HG03175 (cell line): Measurements from ENCODE around the gene MEPCE.
"Not testable (repeated sequence)": the region's sequence is repeated elsewhere in the genome, so short reads cannot be mapped to it uniquely, and the experiment has no call there.

Experiments
- ATAC-seq: cut with Tn5 transposase; IDR thresholded peaks from one replicate; pipeline ENCODE4 v1.9.1; 2021; ENCODE audit warnings: mild to moderate bottlenecking, moderate library complexity; ENCODE audit not compliant: unreplicated experiment

MEPCE gene

DNA sequence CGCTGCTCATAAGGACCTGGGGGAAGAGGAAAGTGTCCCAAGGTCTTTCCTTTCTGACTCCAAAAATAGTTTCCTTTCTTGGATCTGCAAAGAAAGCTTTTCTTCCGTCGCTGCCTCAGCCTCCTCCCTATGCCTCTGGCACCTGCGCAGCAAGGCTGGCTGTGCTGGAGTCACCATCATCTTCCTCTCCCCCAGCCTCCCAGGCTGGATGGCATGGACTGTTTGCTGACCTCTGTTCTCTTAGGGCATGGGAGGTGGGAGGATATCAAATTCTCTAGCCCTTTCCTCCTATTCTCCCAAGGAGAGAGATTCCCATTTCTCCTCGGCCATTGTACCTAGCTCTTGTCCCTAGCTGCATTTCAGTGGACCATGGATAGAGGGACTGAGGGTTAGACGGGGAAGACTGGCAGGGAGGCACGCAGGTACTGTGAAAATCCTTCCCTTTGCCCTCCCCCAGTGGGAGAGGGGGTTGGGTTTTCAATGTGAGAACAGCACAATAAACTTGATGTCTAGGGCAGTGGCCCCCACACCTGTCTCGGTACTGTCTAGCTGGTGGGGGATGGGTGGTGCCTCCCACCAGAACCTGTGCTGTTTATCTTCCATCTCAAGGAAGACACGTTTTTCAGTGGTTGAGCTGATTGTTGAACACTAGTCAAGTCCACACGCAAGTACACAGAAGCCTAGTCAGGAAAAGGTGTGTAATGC, 4.1 kb downstream of the MEPCE start:
- ATAC-seq: no peak

DNA sequence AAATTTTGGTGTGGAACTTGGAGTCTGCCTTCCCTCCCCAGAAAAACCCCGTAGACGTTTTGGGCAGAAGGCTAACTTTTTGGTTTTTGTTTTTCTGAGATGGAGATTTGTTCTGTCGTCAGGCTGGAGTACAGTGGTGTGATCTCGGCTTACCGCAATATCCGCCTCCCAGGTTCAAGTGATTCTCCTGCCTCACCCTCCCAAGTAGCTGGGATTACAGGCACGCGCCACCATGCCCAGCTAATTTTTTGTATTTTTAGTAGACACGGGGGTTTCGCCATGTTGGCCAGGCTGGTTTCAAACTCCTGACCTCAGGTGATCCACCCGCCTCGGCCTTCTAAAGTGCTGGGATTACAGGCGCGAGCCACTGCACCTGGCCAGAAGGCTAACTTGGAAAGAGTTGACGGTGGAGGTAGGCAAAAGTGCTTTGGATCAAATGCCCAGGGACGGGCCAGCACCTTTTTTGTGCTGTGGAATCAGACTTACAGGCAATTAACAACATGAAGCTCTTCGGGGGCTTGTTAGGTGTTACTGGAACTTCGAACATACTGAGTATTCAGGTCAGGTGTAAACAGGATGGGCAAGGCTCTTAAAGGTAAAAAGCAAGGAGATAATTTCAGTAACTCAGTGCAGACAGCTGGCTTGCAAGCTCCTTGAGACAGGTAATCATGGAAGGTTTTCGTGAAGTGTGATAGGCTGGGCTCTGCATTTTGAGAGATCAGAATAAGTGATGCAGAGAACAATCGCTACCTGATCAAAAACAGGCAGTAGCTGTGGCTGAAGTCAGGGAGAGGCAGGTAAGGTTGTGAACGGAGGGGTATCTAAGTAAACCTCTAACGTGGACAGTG, 4.9 kb downstream of the MEPCE start:
- ATAC-seq: no peak

GRCh38 chr7:100435401-100436304, 6.0 kb downstream of the MEPCE start:
- peak; percentile 33 for ATAC-seq

- no peak for ATAC-seq
Measured at GRCh38 chr7:100437150-100438100, 7.8 kb downstream of the MEPCE start.

DNA sequence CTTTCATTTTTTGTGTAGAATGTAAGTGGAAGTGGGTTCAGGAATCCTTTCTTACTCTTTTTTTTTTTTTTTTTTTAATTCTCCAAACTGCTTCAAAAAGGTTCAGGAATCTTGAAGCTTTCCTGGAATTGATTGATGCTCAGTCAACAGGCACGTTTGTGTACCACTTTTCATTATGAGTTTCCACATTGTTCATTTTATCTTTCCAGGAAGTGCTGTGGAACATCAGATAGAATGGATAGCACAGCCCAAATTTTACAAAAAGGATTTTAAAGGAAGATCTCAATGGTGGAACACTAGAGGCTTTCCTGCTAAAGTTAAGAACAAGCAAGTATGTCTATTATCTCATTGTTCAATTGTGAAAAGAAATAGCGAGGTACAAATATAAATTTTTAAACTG, 8.5 kb downstream of the MEPCE start:
- no peak for ATAC-seq

GRCh38 chr7:100438731-100439130, 9.1 kb downstream of the MEPCE start:
- ATAC-seq: not testable (repeated sequence)

- not testable (repeated sequence) for ATAC-seq
Measured at GRCh38 chr7:100439244-100439643, 9.6 kb downstream of the MEPCE start.

DNA sequence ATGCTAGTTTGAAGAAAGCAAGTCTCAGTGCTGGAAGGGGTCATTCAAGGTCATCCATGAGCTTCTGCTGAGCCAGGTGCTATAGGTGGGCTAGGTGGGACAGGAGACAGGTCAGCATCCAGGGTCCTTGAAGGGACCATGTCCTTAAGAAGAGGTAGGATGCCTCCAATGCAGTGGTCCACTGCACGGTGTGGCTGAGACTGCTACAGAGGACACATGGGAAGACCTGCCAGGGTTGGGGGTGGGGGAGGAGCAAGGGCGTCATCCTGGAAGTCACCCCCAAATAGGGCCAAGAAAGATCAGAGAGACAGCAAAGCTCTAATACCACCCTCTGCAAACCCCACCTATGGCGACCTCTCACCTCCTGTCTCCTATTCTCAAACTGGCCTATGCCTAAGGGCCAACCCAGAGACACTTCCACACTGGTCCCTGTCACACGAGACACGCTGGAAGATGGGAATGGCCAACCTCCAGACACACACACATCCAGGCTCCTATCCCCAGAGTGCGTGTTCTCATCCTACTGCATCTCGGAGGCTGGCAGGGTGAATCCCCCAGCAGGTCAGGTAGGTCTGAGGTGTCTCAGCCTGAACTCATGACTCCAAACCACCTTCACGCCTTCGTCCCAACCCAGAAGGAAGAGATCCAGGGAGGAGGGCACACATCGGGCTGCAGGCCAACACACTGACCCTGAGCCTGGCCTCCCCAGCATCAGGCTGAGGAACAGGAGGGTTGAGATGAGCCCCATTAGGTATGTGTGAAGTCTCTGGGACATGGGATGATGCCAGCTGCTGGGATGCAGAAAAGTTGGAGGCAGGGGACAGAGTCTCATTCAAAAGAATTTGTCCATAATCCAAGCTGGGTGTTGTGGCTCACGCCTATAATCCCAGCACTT, 12.3 kb downstream of the MEPCE start:
- no peak for ATAC-seq

- no peak for ATAC-seq
Measured at GRCh38 chr7:100443096-100443840, 13.6 kb downstream of the MEPCE start.

DNA sequence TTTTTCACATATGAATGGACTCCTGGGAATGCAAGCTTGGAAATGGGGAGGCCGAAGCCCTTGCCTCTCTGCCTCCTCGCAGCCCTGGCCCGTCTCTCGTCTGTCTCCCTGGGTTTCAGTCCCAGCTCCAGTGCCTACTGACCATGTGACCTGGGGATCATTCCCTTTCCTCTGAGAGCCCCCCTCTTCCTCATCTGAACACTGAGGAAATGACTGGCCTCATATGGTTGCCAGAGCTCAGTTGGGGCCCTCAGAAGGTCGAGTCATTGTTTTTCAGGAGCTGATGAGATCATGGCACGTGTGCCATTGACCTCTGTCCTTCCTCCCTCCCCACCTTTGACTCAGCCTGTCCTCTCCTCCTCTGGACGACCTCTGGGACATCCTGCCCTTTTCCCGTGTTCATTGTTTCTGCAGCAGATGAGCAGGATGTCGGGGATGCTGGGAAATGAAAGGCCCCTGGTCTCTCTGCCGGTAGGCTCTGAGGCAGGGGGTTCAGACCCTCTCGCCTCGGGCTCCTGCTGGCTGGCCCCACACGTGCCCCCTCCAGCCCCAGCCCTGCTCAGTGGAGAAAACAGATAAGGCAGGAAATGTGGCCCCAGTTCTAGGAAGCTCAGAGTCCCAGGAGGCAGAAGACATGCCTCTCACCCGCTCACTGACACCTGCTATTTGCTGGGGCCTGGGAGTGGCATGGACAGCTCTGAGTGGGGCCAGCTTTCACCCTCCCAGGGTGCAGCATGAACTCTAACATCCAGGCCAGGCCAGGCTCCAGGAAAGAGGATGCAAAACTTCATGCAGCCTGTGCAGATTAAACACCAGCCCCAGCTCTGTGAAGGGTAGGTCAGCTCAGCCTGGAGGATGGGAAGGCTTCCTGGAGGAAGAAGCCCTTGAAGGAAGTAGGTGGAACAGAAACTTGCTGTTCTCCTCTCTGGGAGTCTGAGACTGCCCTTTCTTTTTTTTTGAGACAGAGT, 15.0 kb downstream of the MEPCE start:
- ATAC-seq: no peak

DNA sequence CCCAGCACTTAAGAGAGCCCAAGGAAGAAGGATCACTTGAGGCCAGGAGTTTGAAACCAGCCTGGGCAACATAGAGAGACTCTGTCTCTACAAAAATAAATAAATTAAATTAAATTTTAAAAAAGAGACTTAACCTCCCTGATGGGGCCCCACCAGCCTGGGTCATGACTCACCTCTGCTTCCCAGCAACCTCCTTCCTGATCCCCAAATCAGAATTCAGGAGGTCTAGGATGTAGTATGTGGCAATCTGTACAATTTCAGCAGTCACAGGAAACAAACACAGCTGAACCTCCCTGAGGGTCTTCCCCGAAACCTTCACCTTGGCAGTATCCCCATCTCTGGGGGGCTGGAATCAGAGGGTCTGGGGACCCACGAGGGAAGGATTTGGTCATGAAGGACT, 16.4 kb downstream of the MEPCE start:
- ATAC-seq: no peak

GRCh38 chr7:100447363-100447762, 17.7 kb downstream of the MEPCE start:
- ATAC-seq: not testable (repeated sequence)

- no peak for ATAC-seq
Measured at GRCh38 chr7:100449190-100449795, 19.7 kb downstream of the MEPCE start.

DNA sequence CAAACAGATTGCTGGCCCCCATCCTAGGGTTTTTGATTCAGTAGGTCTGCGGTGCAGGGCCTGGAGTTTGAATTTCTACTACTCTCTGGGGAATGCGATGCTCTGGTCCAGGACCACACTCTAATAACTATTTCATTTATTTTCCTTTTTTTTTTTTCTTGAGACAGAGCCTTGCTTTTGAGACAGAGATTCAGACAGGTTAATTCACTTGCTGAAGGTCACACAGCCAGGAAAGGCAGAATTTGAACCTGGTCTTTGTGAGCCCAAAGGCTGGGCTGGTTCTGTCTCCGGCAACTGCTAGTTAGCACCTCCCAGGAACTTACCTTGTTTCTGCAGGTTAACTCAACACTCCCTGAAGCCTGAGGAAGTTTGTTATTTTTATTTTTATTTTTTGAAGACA, 22.9 kb downstream of the MEPCE start:
- no peak for ATAC-seq

DNA sequence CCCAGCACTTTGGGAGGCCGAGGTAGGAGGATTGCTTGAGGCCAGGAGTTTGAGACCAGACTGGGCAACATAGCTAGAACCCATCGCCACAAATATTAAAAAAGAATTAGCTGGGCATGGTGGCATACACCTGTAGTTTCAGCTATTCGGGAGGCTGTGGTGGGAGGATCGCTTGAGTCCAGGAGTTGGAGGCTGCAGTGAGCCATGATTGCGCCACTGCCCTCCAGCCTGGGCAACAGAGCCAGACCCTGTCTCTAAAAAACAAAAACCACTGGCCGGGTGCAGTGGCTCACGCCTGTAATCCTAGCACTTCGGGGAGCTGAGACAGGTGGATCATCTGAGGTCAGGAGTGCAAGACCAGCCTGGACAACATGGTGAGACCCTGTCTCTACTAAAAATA, 24.2 kb downstream of the MEPCE start:
- ATAC-seq: not testable (repeated sequence)

GRCh38 chr7:100455206-100455605, 25.6 kb downstream of the MEPCE start:
- ATAC-seq: no peak

DNA sequence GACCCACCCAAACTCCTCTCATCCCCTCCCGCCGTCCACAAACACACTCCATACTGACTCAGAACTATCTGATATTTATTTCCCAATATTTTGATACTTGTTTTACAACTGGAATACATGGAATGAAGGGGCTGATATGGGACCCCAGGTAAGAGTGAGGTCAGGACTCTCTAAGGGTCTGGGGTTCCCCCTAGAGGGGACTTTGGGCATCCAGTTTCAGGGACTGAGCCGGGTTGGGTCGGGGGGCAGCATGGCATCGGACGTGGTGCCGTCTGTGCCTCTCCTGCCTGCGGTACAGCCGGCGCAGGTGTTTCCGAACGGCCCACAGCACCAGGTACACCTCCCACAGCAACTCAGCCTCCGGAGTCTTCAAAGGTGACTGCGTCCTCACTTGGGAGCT, 26.9 kb downstream of the MEPCE start:
- ATAC-seq: no peak
